ENCODE measurements around the gene SLC25A22. TPM values are rescaled to one million over a fixed set of nuclear protein-coding genes. Genes with fewer than 3 reads are reported as not detected.

SLC25A22 gene
- total RNA-seq, 1 experiment from 2014 or later: 31.8 TPM

DNA sequence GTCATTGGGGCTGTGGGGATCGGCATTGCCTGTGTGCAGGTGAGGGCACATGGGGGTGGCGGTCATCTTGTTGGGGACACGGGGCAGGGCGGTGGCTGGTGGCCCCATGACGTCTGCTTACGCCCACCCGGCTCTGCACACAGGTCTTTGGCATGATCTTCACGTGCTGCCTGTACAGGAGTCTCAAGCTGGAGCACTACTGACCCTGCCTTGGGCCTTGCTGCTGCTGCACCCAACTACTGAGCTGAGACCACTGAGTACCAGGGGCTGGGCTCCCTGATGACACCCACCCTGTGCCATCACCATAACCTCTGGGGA is 39.9 kb upstream of the SLC25A22 start:
- Histone ChIP-seq H3K27me3 (replicated peaks; ENCODE audit: control insufficient read depth, insufficient read depth, low read length) (no peaks in the 10 kb centered on the region), H3K4me1 (peaks cover 23% of the 10 kb centered on the region), H3K9me3 (no peaks in the 10 kb centered on the region), H3K36me3 (ENCODE audit: control insufficient read depth, insufficient read depth, low read length) (peaks cover 8% of the 10 kb centered on the region), H3K4me3 (ENCODE audit: low read depth, low read length) (no peak overlapping the region)
- TF ChIP-seq CTCF (IDR thresholded peaks at IDR 0.05; ENCODE audit: insufficient read depth in 1 of 2, low read depth in 1 of 2, low read length in 1 of 2, severe bottlenecking in 1 of 2, unreplicated experiment in 1 of 2): no peak
- H3K36me3 Mint-ChIP-seq (ENCODE audit: insufficient read depth, unreplicated experiment): peaks cover 84% of the 10 kb centered on the region
- no peak overlapping the region for H3K4me3 Mint-ChIP-seq (ENCODE audit: unreplicated experiment)
- no peaks in the 10 kb centered on the region for H3K9me3 Mint-ChIP-seq (ENCODE audit: unreplicated experiment)
- ChIA-PET POLR2A (interaction anchor here (0.6 kb wide), 1 partner anchor 29 kb away, joined by 4 read pairs; no protein-coding TSS in a partner anchor), CTCF (interaction anchor here (0.6 to 1.6 kb wide), 2 partner anchors 9 to 270 kb away, joined by 4 to 5 read pairs; no protein-coding TSS in a partner anchor)
- BruUV-seq (replicated peaks): no TSS peak
- intact Hi-C loops (cut with micrococcal nuclease; ENCODE audit: unreplicated experiment): no loop called here
- DNase-seq: no peak
- H3K4me1 Mint-ChIP-seq (ENCODE audit: low read depth, unreplicated experiment): peaks cover 18% of the 10 kb centered on the region
- no peak overlapping the region for H3K27ac Mint-ChIP-seq (ENCODE audit: unreplicated experiment)
- H3K27me3 Mint-ChIP-seq (ENCODE audit: insufficient read depth, unreplicated experiment): no peaks in the 10 kb centered on the region

GRCh38 chr11:837189-837989 is 39.3 kb upstream of the SLC25A22 start:
- ChIA-PET POLR2A (interaction anchor here (0.6 kb wide), 1 partner anchor 28 kb away, joined by 4 read pairs; no protein-coding TSS in a partner anchor), CTCF (interaction anchor here (1.6 kb wide), 1 partner anchor 8 kb away, joined by 4 read pairs; no protein-coding TSS in a partner anchor)
- TF ChIP-seq CTCF (IDR thresholded peaks at IDR 0.05; ENCODE audit: insufficient read depth in 1 of 2, low read depth in 1 of 2, low read length in 1 of 2, severe bottlenecking in 1 of 2, unreplicated experiment in 1 of 2): no peak
- H3K27me3 ChIP-seq (replicated peaks; ENCODE audit: control insufficient read depth, insufficient read depth, low read length): no peaks in the 10 kb centered on the region
- H3K36me3 ChIP-seq (ENCODE audit: control insufficient read depth, insufficient read depth, low read length): peaks cover 8% of the 10 kb centered on the region
- intact Hi-C loops (cut with micrococcal nuclease; ENCODE audit: unreplicated experiment): no loop called here
- peaks cover 24% of the 10 kb centered on the region for H3K4me1 ChIP-seq
- no peaks in the 10 kb centered on the region for H3K9me3 Mint-ChIP-seq (ENCODE audit: unreplicated experiment)
- no peak overlapping the region for H3K4me3 Mint-ChIP-seq (ENCODE audit: unreplicated experiment)
- no TSS peak for BruUV-seq (replicated peaks)
- H3K36me3 Mint-ChIP-seq (ENCODE audit: insufficient read depth, unreplicated experiment): peaks cover 81% of the 10 kb centered on the region
- H3K4me1 Mint-ChIP-seq (ENCODE audit: low read depth, unreplicated experiment): peaks cover 19% of the 10 kb centered on the region
- H3K9me3 ChIP-seq: no peaks in the 10 kb centered on the region
- no peak overlapping the region for H3K4me3 ChIP-seq (ENCODE audit: low read depth, low read length)
- H3K27ac Mint-ChIP-seq (ENCODE audit: unreplicated experiment): no peak overlapping the region
- no peaks in the 10 kb centered on the region for H3K27me3 Mint-ChIP-seq (ENCODE audit: insufficient read depth, unreplicated experiment)
- no peak for DNase-seq

- ChIA-PET CTCF (no interaction called here), POLR2A (interaction anchor here (1.0 kb wide), 1 partner anchor 17 kb away, joined by 3 read pairs; no protein-coding TSS in a partner anchor)
These were observed 38.6 kb upstream of the SLC25A22 start for GRCh38 chr11:836700-837099.

More at GRCh38 chr11:836700-837099, 38.6 kb upstream of the SLC25A22 start:
- Histone ChIP-seq H3K36me3 (ENCODE audit: control insufficient read depth, insufficient read depth, low read length) (peaks cover 8% of the 10 kb centered on the region), H3K4me3 (ENCODE audit: low read depth, low read length) (no peak overlapping the region), H3K27me3 (replicated peaks; ENCODE audit: control insufficient read depth, insufficient read depth, low read length) (no peaks in the 10 kb centered on the region), H3K9me3 (no peaks in the 10 kb centered on the region), H3K4me1 (peaks cover 30% of the 10 kb centered on the region)
- intact Hi-C loops (cut with micrococcal nuclease; ENCODE audit: unreplicated experiment): no loop called here
- Mint-ChIP-seq H3K4me1 (ENCODE audit: low read depth, unreplicated experiment) (peaks cover 24% of the 10 kb centered on the region), H3K9me3 (ENCODE audit: unreplicated experiment) (no peaks in the 10 kb centered on the region), H3K27ac (ENCODE audit: unreplicated experiment) (no peak overlapping the region), H3K27me3 (ENCODE audit: insufficient read depth, unreplicated experiment) (no peaks in the 10 kb centered on the region), H3K4me3 (ENCODE audit: unreplicated experiment) (no peak overlapping the region), H3K36me3 (ENCODE audit: insufficient read depth, unreplicated experiment) (peaks cover 78% of the 10 kb centered on the region)
- TF ChIP-seq CTCF (IDR thresholded peaks at IDR 0.05; ENCODE audit: insufficient read depth in 1 of 2, low read depth in 1 of 2, low read length in 1 of 2, severe bottlenecking in 1 of 2, unreplicated experiment in 1 of 2): no peak
- BruUV-seq (replicated peaks): no TSS peak
- DNase-seq: no peak
